GM10248 (cell line): ENCODE measurements around the gene CD48.
"Not testable (repeated sequence)": the region's sequence is repeated elsewhere in the genome, so short reads cannot be mapped to it uniquely, and the experiment has no call there.

Experiments
- CTCF ChIA-PET: fragments of 300-600 bp; sonication (Branson Sonifier 250); formaldehyde crosslinking; extraction: SDS; loops from one replicate; lab custom pipeline; 2021; ENCODE audit warnings: antibody characterized with exemption; lab: Yijun Ruan, JAX
- POLR2A ChIA-PET: fragments of 350-650 bp; sonication (Branson Sonifier 250); formaldehyde crosslinking; extraction: SDS; loops from one replicate; lab custom pipeline; 2020; ENCODE audit warnings: antibody characterized with exemption; lab: Yijun Ruan, JAX
- DNase-seq: peaks from one replicate; pipeline ENCODE4 v3.0.0; 2012; ENCODE audit errors: extremely low spot score
- TF ChIP-seq, protein P1 (sequence below): IDR thresholded peaks from 2 replicates; pipeline ENCODE4 v1.5.1; 2012; ENCODE audit warnings: mild to moderate bottlenecking, low read depth; ENCODE audit errors: extremely low read depth, missing control alignments, control extremely low read depth

CD48 gene

DNA sequence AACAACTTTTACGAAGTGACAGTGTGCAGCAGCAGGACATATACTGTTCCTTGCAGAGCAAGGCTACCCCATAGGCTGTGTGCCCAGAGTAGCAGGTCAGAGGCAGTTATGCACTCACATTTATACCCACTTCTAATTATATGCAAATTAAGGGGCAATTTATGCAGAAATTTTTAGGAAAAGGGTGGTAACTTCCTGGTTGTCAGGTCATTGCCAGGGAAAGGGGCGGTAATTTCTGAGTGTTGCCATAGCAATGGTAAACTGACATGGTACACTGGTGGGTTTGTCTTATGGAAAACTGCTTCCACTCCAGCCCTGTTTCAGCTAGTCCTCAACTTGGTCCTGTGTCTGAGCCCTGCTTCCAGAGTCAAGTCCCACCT lies 52.8 kb downstream of the CD48 start:
- DNase-seq: no peak
- CTCF ChIA-PET: interaction anchor here (1.1 to 5.6 kb wide), 3 partner anchors 13 to 29 kb away, joined by 3 to 48 read pairs (median 3); no protein-coding TSS in a partner anchor
- TF ChIP-seq, protein P1, sequence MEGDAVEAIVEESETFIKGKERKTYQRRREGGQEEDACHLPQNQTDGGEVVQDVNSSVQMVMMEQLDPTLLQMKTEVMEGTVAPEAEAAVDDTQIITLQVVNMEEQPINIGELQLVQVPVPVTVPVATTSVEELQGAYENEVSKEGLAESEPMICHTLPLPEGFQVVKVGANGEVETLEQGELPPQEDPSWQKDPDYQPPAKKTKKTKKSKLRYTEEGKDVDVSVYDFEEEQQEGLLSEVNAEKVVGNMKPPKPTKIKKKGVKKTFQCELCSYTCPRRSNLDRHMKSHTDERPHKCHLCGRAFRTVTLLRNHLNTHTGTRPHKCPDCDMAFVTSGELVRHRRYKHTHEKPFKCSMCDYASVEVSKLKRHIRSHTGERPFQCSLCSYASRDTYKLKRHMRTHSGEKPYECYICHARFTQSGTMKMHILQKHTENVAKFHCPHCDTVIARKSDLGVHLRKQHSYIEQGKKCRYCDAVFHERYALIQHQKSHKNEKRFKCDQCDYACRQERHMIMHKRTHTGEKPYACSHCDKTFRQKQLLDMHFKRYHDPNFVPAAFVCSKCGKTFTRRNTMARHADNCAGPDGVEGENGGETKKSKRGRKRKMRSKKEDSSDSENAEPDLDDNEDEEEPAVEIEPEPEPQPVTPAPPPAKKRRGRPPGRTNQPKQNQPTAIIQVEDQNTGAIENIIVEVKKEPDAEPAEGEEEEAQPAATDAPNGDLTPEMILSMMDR: no peak
- POLR2A ChIA-PET: no interaction called here

DNA sequence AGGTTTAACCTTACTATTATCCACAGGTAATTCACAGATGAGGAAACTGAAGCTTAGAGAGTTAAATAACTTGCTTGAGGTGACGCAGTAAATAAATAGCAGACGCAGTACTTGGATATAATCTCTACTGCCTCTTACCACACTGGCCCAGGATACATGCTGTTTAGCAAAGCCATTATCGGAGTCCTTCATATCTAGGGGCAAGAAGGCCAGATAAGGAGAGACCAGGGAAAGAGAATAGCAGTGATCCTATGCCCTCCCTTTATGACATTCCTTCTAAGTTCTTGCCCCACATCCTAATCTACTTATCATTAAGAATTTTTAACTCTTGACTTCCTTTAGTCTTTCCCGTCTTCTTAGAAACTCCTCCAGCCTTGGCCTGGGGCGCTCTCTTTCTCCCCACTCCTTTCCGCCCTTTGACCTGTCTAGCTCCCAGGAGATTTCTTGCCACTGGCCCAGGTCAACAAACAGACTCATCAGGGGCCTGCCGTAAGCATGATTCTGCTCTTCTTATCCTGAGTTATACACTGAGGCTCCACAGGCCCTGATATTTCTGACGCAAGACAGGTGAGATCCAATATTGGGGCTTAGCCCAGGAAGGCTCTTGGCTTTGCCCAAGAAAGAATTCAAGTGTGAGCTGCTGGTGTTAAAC lies 53.3 kb downstream of the CD48 start:
- no peak for DNase-seq
- CTCF ChIA-PET: interaction anchor here (1.1 to 5.6 kb wide), 3 partner anchors 13 to 28 kb away, joined by 3 to 48 read pairs (median 3); no protein-coding TSS in a partner anchor
- TF ChIP-seq, protein P1: no peak
- POLR2A ChIA-PET: no interaction called here

DNA sequence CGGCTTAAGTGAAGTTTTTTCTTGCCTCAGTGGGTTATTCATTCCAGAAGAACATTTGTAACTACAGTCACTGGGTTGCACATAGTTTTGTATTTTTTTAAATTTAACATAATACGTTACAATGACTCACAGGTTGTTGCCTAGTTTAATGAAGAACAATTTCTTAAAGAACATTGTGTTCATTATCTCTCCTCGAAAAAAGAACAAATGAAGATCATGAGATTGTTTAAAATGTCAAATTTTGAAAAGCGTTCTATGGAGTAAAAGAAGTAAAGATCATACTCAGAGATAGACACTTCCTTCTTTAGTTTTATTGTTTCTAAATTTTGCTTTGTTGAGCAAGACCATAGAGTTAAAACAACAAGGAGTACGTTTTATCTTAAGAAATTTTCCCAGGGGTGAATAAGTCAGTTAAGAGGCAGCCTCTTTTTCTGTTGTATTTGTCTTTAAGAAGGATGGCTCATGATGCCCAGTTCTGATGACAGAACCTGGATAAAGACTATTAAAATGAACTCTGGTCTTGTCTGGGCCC lies 54.3 kb downstream of the CD48 start:
- TF ChIP-seq, protein P1: no peak
- POLR2A ChIA-PET: no interaction called here
- DNase-seq: no peak
- CTCF ChIA-PET: interaction anchor here (1.1 to 1.2 kb wide), 2 partner anchors 12 to 27 kb away, joined by 3 read pairs; no protein-coding TSS in a partner anchor

DNA sequence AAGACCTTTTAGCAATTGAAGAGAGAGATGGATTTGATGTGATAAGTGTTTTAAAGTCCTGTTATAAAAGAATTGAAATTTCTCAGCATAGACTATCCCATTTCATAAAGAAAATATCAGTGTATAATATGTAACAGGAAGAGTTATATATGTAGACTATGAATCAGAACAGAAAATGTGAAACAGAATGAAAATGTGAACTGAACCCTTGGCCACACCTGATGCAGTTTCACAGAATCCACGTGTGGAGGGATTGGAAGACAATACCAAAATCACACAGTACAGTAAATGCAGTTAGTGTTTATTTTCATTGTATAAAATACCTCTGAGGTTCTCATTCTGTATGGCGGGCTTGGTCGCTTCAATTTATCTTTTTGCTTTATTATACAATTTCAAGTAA lies 54.9 kb downstream of the CD48 start:
- ChIA-PET POLR2A (interaction anchor here (0.7 kb wide), 1 partner anchor 624 kb away, joined by 7 read pairs; no protein-coding TSS in a partner anchor), CTCF (interaction anchor here (1.5 kb wide), 1 partner anchor 9 kb away, joined by 3 read pairs; no protein-coding TSS in a partner anchor)
- TF ChIP-seq, protein P1: no peak
- DNase-seq: no peak

DNA sequence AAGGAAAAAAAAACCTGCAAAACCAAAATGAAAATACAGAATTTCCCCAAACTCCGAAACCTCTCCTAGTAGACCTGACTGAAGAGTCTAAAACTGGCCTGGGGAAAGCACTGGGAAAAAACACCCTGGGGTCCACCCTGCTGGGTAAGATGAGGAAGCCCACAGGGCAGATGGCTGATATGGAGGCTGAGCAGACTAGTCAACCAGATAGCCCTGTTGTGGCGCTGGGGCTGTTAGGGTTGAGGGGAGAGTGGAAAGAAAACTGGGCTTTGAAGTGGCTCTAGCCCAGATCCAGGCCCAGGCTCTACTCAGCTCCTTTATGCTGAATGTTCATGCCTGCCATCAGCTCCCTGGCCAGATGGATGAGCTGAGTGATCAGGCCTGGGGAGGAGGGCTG lies 58.0 kb downstream of the CD48 start:
- ChIA-PET POLR2A (no interaction called here), CTCF (interaction anchor here (0.6 to 1.1 kb wide), 2 partner anchors 10 to 22 kb away, joined by 3 to 6 read pairs; no protein-coding TSS in a partner anchor)
- TF ChIP-seq, protein P1: no peak
- no peak for DNase-seq

DNA sequence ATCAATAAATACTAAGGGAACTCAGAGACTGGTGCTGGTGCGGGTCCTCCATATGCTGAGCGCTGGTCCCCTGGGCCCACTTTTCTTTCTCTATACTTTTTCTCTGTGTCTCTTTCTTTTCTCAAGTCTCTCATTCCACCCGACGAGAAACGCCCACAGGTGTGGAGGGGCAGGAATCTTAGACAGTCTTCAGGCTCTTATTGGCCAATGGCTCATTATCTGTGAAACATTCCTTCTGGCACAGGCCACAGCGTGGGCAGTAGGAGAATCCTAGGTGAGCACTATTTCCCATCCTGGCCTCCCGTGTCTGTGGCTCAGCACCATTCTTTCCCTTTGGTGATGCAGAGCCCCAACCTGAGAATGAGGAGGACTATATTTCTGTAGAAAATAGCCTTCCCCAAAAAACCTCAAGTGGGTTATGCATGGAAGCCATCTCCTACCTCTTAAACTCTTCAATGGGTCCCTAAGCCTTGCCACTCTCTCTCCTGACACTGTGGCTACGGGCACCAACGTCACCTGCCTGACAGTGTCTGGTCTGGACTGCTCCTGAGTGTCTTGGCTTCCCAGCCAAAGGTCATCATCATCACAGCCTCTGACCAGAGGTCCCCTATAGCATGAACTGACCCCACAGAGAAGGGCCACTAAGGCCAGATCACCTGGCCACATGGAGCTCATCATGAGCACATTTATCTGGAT lies 58.5 kb downstream of the CD48 start:
- TF ChIP-seq, protein P1: no peak
- ChIA-PET POLR2A (no interaction called here), CTCF (interaction anchor here (0.6 to 1.8 kb wide), 3 partner anchors 11 to 22 kb away, joined by 3 to 6 read pairs (median 5); no protein-coding TSS in a partner anchor)

DNA sequence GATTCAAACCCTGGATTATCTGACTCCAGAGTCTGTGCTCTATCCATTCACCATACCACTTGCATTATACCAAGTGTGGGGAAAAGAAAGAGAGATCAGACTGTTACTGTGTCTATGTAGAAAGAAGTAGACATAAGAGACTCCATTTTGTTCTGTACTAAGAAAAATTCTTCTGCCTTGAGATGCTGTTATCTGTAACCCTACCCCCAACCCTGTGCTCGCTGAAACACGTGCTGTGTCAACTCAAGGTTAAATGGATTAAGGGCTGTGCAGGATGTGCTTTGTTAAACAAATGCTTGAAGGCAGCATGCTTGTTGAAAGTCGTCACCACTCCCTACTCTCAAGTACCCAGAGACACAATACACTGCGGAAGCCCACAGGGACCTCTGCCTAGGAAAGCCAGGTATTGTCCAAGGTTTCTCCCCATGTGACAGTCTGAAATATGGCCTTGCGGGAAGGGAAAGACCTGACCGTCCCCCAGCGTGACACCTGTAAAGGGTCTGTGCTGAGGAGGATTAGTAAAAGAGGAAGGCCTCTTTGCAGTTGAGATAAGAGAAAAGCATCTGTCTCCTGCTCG lies 59.5 kb downstream of the CD48 start:
- POLR2A ChIA-PET, DNase-seq: not testable (repeated sequence)
- CTCF ChIA-PET: interaction anchor here (0.9 to 2.6 kb wide), 7 partner anchors 10 to 93 kb away, joined by 3 to 16 read pairs (median 5); no protein-coding TSS in a partner anchor

More for the DNA sequence above, 58.5 kb downstream of the CD48 start:
- DNase-seq: no peak
